Mucosa of rectum (tissue), 2 donors: ENCODE results near the gene PSG5.
"Not testable (repeated sequence)": the region's sequence is repeated elsewhere in the genome, so short reads cannot be mapped to it uniquely, and the experiment has no call there.

Source experiments
- H3K27ac ChIP-seq, 2 donors: one replicate each; pipeline ENCODE4 v1.7.0; 2013; ENCODE audit warnings: inconsistent platforms in 2 of 2, low read depth in 2 of 2, low read length in 2 of 2
- H3K27me3 ChIP-seq, 2 donors: one replicate each; pipeline ENCODE4 v1.7.0; 2013; ENCODE audit warnings: low read length in 2 of 2; ENCODE audit not compliant: control insufficient read depth in 2 of 2, insufficient read depth in 2 of 2
- H3K36me3 ChIP-seq, 2 donors: one replicate each; pipeline ENCODE4 v1.7.0; 2013; ENCODE audit warnings: low read length in 2 of 2; ENCODE audit not compliant: control insufficient read depth in 2 of 2, insufficient read depth in 2 of 2
- H3K4me1 ChIP-seq, 2 donors: one replicate each; pipeline ENCODE4 v1.7.0; 2013; ENCODE audit warnings: low read length in 2 of 2, mild to moderate bottlenecking in 1 of 2; ENCODE audit not compliant: control insufficient read depth in 2 of 2, insufficient read depth in 2 of 2
- H3K4me3 ChIP-seq, 2 donors: one replicate each; pipeline ENCODE4 v1.7.0; 2013; ENCODE audit warnings: low read length in 2 of 2
- H3K9ac ChIP-seq, 2 donors: one replicate each; pipeline ENCODE4 v1.7.0; 2013; ENCODE audit warnings: low read length in 2 of 2, low read depth in 1 of 2, mild to moderate bottlenecking in 1 of 2
- H3K9me3 ChIP-seq, 2 donors: one replicate each; pipeline ENCODE4 v1.7.0; 2013; ENCODE audit warnings: low read length in 2 of 2; ENCODE audit not compliant: control insufficient read depth in 2 of 2
- donor health status: healthy.
- donor health status: Normal muscosa, but diverticular disease.

Gene PSG5

DNA sequence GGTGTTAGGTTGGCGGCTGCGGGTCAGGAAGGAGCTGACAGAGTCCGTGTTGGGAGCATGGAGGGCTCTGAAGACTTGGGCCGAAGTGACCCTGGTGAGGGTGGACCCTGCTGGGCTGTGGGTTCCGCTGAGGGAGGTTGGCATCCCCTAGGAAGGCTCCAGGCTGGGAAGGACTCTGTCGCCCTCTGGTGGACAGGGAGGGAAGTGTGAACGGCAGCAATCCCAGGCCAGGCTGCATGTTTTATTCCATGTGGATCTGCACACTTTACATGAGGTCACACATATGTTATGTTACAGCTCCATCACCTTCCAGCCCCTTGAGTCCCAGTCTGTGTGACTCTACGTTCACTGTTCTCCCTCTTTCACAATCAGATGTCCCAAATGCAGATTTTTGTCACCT lies 20.8 kb upstream of the PSG5 start:
- H3K27ac ChIP-seq, H3K4me1 ChIP-seq, H3K9ac ChIP-seq, H3K9me3 ChIP-seq, H3K4me3 ChIP-seq, H3K36me3 ChIP-seq, H3K27me3 ChIP-seq: not testable (repeated sequence)

DNA sequence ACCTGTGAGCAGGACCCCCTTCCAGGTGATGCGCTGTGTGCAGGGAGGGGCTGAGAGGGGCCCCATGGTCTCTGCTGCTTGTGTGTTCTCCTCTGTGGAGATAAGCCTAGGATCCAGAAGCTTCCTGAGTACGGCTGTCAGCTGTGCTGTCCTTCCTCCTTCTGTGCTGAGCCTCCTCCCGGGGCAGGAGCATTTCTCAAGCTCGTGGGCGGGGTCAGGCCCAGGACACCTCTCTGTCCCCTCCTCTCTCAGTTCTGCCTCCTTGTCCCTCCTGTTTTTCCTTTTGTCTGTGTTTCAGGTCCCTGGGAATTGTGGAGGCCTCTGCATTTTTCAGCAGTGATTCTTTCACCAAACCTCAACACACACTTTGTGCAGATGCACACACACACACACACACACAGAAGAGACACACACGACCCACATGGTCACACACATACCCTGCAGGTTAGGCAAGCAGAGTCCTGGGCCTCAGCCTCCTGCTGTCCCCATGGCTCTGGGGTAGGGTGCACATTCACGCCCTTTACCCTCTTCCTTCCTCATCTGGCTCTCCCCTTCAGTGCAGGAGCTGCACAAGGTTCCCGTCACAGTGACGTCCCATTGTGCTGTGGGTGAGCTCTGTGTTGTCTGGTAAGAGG lies 19.3 kb upstream of the PSG5 start, which contains the start of gene PSG4:
Gene PSG4 (minus strand): TSS at position 168 of the 635 bp plus-strand sequence. CDS start 102 bp downstream, at position 66.
- not testable (repeated sequence) for H3K9me3 ChIP-seq, H3K4me3 ChIP-seq, H3K27ac ChIP-seq, H3K36me3 ChIP-seq, H3K4me1 ChIP-seq, H3K27me3 ChIP-seq, H3K9ac ChIP-seq

DNA sequence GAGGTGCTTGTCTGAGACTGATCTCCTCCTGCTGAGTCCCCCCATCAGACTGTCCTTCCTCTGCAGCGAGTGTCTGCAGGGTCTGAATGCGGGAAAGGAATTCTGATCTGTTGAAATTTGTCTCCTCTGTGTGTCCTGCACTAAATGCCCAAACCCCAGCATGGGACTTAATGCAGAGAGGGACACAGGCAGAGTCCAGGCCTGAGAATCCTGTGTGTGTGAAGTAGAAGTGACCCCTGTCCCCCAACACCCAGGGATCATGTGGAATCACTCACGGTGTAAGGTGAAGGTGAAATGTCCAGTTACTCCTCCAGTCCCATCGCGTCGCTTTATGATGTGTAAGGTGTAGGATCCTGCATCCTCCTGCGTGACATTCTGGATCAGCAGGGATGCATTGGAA lies 17.3 kb upstream of the PSG5 start:
- H3K4me3 ChIP-seq, H3K27ac ChIP-seq, H3K9me3 ChIP-seq, H3K36me3 ChIP-seq, H3K9ac ChIP-seq, H3K4me1 ChIP-seq, H3K27me3 ChIP-seq: not testable (repeated sequence)

GRCh38 chr19:43201891-43202290 lies 15.6 kb upstream of the PSG5 start:
- H3K27ac ChIP-seq, H3K27me3 ChIP-seq, H3K4me1 ChIP-seq: not testable (repeated sequence)

DNA sequence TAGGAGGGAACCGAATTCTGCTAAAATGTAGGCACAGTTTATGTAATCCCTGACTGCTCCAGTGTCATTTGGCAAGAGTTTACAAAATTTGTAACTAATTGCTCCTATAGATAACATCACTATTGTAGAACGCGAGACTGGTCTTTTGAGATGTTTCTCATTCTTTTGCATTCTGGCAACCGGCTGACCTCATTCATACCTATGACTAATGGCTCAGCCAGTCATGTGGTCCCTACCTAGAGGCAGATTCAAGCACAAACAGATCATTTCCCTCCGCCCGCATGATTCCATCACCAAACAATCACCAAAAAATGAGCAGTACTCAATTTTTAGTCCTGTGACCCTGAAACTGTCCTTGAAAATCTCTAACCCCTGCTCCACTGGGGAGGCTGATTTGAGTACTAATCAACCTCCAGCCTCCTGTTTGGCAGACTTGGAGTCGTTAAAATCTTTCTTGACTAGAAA lies 15.0 kb upstream of the PSG5 start:
- H3K9ac ChIP-seq: not testable (repeated sequence)

More at GRCh38 chr19:43201891-43202290, 15.6 kb upstream of the PSG5 start:
- not testable (repeated sequence) for H3K36me3 ChIP-seq, H3K9ac ChIP-seq, H3K4me3 ChIP-seq, H3K9me3 ChIP-seq

DNA sequence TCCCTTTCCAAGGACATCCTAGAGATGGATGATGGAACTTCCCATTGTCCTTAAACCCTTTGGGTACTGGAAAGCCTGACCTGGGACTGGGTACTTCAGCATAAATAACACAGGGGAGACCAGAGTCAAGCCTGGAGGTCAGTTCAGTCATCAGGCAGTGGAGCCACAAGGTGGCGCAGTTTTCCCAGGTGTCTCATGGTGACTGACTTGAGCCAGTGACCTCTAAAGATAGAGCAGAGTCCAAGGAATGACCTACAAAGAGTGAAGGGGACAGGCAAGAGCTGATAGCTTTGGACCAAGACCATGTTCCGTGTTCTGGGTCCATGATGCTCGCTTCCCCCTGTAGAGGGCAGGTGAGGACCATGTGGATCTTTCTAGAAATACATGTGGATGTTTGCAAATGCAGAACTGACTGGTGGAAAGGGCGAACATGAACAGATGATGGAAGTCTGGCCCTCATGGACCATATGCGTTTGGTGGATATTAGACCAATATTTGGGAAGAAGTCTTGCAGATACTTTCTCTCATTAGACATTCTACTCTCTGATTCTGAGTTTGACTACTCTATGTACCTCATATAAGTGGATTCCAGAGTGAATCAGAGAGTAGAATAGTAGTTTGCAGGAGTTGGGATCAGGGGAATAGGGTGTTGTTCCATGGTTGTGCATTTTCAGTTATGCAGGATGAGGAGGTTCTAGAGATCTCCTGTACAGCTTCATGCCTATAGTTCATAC lies 12.5 kb upstream of the PSG5 start:
- H3K9ac ChIP-seq, H3K27ac ChIP-seq, H3K9me3 ChIP-seq, H3K27me3 ChIP-seq, H3K36me3 ChIP-seq, H3K4me1 ChIP-seq, H3K4me3 ChIP-seq: not testable (repeated sequence)

More for the DNA sequence above, 15.0 kb upstream of the PSG5 start:
- not testable (repeated sequence) for H3K4me1 ChIP-seq, H3K36me3 ChIP-seq, H3K4me3 ChIP-seq, H3K9me3 ChIP-seq, H3K27me3 ChIP-seq, H3K27ac ChIP-seq

GRCh38 chr19:43197666-43198397 lies 11.5 kb upstream of the PSG5 start:
- H3K36me3 ChIP-seq, H3K4me1 ChIP-seq, H3K4me3 ChIP-seq, H3K27ac ChIP-seq, H3K27me3 ChIP-seq, H3K9ac ChIP-seq, H3K9me3 ChIP-seq: not testable (repeated sequence)

DNA sequence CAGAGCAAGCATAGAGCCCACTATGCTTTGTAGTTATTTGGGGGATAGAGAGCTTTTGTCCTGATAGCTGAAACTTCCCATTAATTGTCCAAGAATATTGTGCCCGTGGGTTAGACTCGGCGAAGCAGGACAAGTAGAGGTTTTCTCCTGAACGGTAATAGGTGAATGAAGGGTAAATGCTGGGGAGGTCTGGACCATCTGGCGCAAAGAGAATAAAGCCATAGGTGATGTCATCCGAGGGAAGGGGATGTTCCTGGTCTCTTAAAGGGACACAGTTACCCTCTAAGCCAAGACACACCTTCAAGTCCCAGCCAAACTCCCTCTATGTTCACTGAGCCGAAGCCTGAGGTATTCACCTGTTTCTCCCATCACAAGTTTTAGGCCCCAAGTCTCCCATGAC lies 8.1 kb upstream of the PSG5 start:
- H3K9me3 ChIP-seq, H3K27ac ChIP-seq, H3K36me3 ChIP-seq, H3K9ac ChIP-seq, H3K27me3 ChIP-seq, H3K4me1 ChIP-seq, H3K4me3 ChIP-seq: not testable (repeated sequence)

DNA sequence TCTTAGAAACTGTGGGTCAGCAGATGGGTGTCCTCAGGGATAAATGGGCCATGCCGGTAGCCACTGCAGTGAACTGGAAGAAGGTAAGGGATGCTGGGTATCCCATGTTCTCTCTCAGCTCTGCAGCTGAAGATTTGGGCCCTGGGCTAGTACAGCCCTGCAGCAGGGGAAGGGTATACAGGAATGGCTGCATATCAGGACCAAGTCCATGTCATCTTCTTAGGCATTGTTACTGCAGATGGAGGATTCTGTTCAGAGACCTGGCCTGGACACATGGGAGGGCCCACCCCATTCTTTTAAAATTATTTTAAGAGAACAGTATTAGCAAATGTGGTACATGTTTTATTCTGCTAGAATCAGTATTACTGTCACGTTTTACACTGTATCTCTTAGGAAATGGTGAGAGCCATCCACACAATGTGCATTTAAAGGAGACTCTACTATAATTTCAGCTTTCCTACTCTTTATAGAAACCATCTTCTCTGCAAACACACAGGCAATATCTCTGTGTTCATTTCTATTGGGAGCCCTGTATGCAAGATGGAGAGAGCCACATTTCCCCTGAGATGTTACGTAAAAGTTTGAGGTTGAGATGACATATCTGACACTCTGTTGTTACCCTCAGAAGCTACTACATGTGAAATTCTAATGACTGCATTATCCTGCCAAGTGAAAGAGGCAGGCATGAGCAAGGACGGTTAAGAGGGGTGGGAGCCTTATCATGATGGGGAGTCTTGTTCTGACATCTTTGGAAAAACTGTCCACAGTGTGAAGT lies 6.2 kb upstream of the PSG5 start:
- not testable (repeated sequence) for H3K36me3 ChIP-seq, H3K4me1 ChIP-seq, H3K4me3 ChIP-seq, H3K9me3 ChIP-seq, H3K27ac ChIP-seq, H3K9ac ChIP-seq, H3K27me3 ChIP-seq

- not testable (repeated sequence) for H3K27ac ChIP-seq, H3K4me3 ChIP-seq, H3K4me1 ChIP-seq, H3K9me3 ChIP-seq, H3K9ac ChIP-seq, H3K36me3 ChIP-seq, H3K27me3 ChIP-seq
These were observed 1.8 kb upstream of the PSG5 start for GRCh38 chr19:43188092-43188491.
